LNCaP clone FGC (cell line): ENCODE measurements around the gene TRIM47.
"Not testable (repeated sequence)": the region's sequence is repeated elsewhere in the genome, so short reads cannot be mapped to it uniquely, and the experiment has no call there.

Experiments
- DNase-seq: peaks from one replicate; pipeline ENCODE4 v3.0.0-alpha.2; 2011; ENCODE audit warnings: low read depth
- H3K4me3 ChIP-seq: 2 replicates; pipeline ENCODE4 v1.5.1; 2011; ENCODE audit warnings: mild to moderate bottlenecking, low read depth, low read length, control low read depth
- CTCF ChIP-seq: IDR thresholded peaks from 2 replicates; pipeline ENCODE4 v1.5.1; 2012; ENCODE audit warnings: mild to moderate bottlenecking; ENCODE audit not compliant: control insufficient read depth, insufficient read depth; ENCODE audit errors: extremely low read depth

The TRIM47 gene

GRCh38 chr17:75864448-75864871, 13.9 kb downstream of the TRIM47 start:
- DNase-seq = no peak
- no peak for TF ChIP-seq CTCF
- no peak overlapping the region for H3K4me3 ChIP-seq

- no peak for TF ChIP-seq CTCF
- DNase-seq = no peak
- no peak overlapping the region for H3K4me3 ChIP-seq
These were observed 16.5 kb downstream of the TRIM47 start for GRCh38 chr17:75861927-75862317.

- not testable (repeated sequence) for H3K4me3 ChIP-seq, DNase-seq
These were observed 19.0 kb downstream of the TRIM47 start for GRCh38 chr17:75859358-75859757.

- DNase-seq = no peak
- TF ChIP-seq CTCF = peak; percentile 31; the same call in 1 of the 2 replicates
- H3K4me3 ChIP-seq = peak overlapping the region; percentile 97
These were observed 22.2 kb downstream of the TRIM47 start for GRCh38 chr17:75856062-75856756.

GRCh38 chr17:75855310-75856061, 22.9 kb downstream of the TRIM47 start, which contains the start of gene WBP2:
Gene WBP2 (minus strand): TSS chr17:75855335. CDS start chr17:75855297, 38 bp downstream.
- H3K4me3 ChIP-seq = peak within 1 kb of the TSS; percentile 97
- DNase-seq = peak; percentile 100

GRCh38 chr17:75854881-75855309, 23.5 kb downstream of the TRIM47 start:
- H3K4me3 ChIP-seq = peak overlapping the region; percentile 97
- no peak for DNase-seq
- no peak for TF ChIP-seq CTCF

More at GRCh38 chr17:75855310-75856061, 22.9 kb downstream of the TRIM47 start, which contains the start of gene WBP2:
- TF ChIP-seq CTCF = no peak; the same call in 1 of the 2 replicates

GRCh38 chr17:75854101-75854748, 24.2 kb downstream of the TRIM47 start:
- TF ChIP-seq CTCF = no peak
- DNase-seq = no peak

More at GRCh38 chr17:75854101-75854748, 24.2 kb downstream of the TRIM47 start:
- peak overlapping the region; percentile 97 for H3K4me3 ChIP-seq
